HFFc6 (cell line): ENCODE measurements around the gene MYBPC2. TPM values are rescaled to one million over a fixed set of nuclear protein-coding genes. Genes with fewer than 3 reads are reported as not detected.

Source experiments
- DNase-seq: peaks from one replicate; pipeline ENCODE4 v3.0.0-alpha.2; 2018
- H3K27ac Mint-ChIP-seq: 2 replicates; pipeline ENCODE4 v1.8.0; 2020; ENCODE audit warnings: mild to moderate bottlenecking, mixed read lengths
- H3K27me3 Mint-ChIP-seq: 2 replicates; pipeline ENCODE4 v1.8.0; 2021; ENCODE audit warnings: mild to moderate bottlenecking, moderate library complexity, mixed read lengths; ENCODE audit not compliant: insufficient read depth
- H3K36me3 Mint-ChIP-seq: 2 replicates; pipeline ENCODE4 v1.8.0; 2021; ENCODE audit warnings: low read depth, mixed read lengths
- H3K4me1 Mint-ChIP-seq: 2 replicates; pipeline ENCODE4 v1.8.0; 2020; ENCODE audit warnings: low read depth, mixed read lengths
- H3K4me3 Mint-ChIP-seq: 2 replicates; pipeline ENCODE4 v1.8.0; 2020; ENCODE audit warnings: mild to moderate bottlenecking, moderate library complexity, mixed read lengths
- H3K9me3 Mint-ChIP-seq: 2 replicates; pipeline ENCODE4 v1.8.0; 2020; ENCODE audit warnings: mild to moderate bottlenecking, mixed read lengths
- CTCF ChIP-seq: fragments of 200-600 bp; sonication (generic); IDR thresholded peaks from 2 replicates; pipeline ENCODE4 v1.5.0; 2021; ENCODE audit warnings: antibody characterized with exemption, mild to moderate bottlenecking
- total RNA-seq, 6 experiments: library from RNA; stranded (reverse); fragmentation: NEBNext Ultra II Directional; extraction: Animal tissue kit (Norgen Biotek cat#: 25700); gene quantifications; 2 replicates in 1 of 6; 3 replicates in 5 of 6; pipeline ENCODE4 v1.2.3, GENCODE V29; 2021

The MYBPC2 gene
- total RNA-seq, 6 experiments from 2014 or later: not detected

- DNase-seq: no peak
- Mint-ChIP-seq H3K9me3 (peaks cover under 1% of the 10 kb centered on the region), H3K27ac (no peak overlapping the region), H3K36me3 (no peaks in the 10 kb centered on the region), H3K4me1 (no peaks in the 10 kb centered on the region), H3K27me3 (peaks cover 25% of the 10 kb centered on the region), H3K4me3 (no peak overlapping the region)
- no peak for TF ChIP-seq CTCF
Measured at GRCh38 chr19:50453243-50453642, 20.6 kb downstream of the MYBPC2 start.

GRCh38 chr19:50455992-50456391, 23.3 kb downstream of the MYBPC2 start:
- DNase-seq: no peak
- Mint-ChIP-seq H3K4me1 (peaks cover 11% of the 10 kb centered on the region), H3K9me3 (no peaks in the 10 kb centered on the region; the same call in 1 of the 2 replicates), H3K36me3 (no peaks in the 10 kb centered on the region), H3K27me3 (peaks cover 25% of the 10 kb centered on the region), H3K27ac (no peak overlapping the region), H3K4me3 (no peak overlapping the region)
- TF ChIP-seq CTCF: no peak

- H3K4me1 Mint-ChIP-seq: peaks cover 16% of the 10 kb centered on the region
- no peak overlapping the region for H3K4me3 Mint-ChIP-seq
- TF ChIP-seq CTCF: no peak
- H3K27me3 Mint-ChIP-seq: peaks cover 22% of the 10 kb centered on the region
- H3K27ac Mint-ChIP-seq: no peak overlapping the region
- no peaks in the 10 kb centered on the region for H3K36me3 Mint-ChIP-seq
- H3K9me3 Mint-ChIP-seq: no peaks in the 10 kb centered on the region; the same call in 1 of the 2 replicates
- no peak for DNase-seq
Measured at GRCh38 chr19:50457300-50457699, 24.6 kb downstream of the MYBPC2 start.

GRCh38 chr19:50458396-50459066, 25.8 kb downstream of the MYBPC2 start:
- peaks cover 16% of the 10 kb centered on the region for H3K4me1 Mint-ChIP-seq
- H3K36me3 Mint-ChIP-seq: no peaks in the 10 kb centered on the region
- H3K27me3 Mint-ChIP-seq: peaks cover 18% of the 10 kb centered on the region
- DNase-seq: no peak
- no peaks in the 10 kb centered on the region; the same call in 1 of the 2 replicates for H3K9me3 Mint-ChIP-seq
- H3K27ac Mint-ChIP-seq: no peak overlapping the region
- H3K4me3 Mint-ChIP-seq: no peak overlapping the region
- TF ChIP-seq CTCF: no peak

- Mint-ChIP-seq H3K27ac (no peak overlapping the region), H3K9me3 (no peaks in the 10 kb centered on the region; the same call in 1 of the 2 replicates), H3K27me3 (peaks cover 18% of the 10 kb centered on the region), H3K4me1 (peaks cover 16% of the 10 kb centered on the region), H3K4me3 (no peak overlapping the region), H3K36me3 (no peaks in the 10 kb centered on the region)
- DNase-seq: no peak
- no peak for TF ChIP-seq CTCF
Measured at GRCh38 chr19:50459067-50459456, 26.4 kb downstream of the MYBPC2 start.
